ENCODE measurements around the gene LENG8.
"Not testable (repeated sequence)": the region's sequence is repeated elsewhere in the genome, so short reads cannot be mapped to it uniquely, and the experiment has no call there.

Gene LENG8

GRCh38 chr19:54459282-54460229, 10.6 kb downstream of the LENG8 start:
- DNase-seq (ENCODE audit: insufficient read length, low spot score) (no peak), FAIRE-seq (no peak)

GRCh38 chr19:54460230-54461005, 11.4 kb downstream of the LENG8 start:
- DNase-seq (ENCODE audit: insufficient read length, low spot score): no peak

GRCh38 chr19:54461210-54461609, 12.2 kb downstream of the LENG8 start:
- no peak for FAIRE-seq

More at GRCh38 chr19:54460230-54461005, 11.4 kb downstream of the LENG8 start:
- no peak for FAIRE-seq

GRCh38 chr19:54461613-54462012, 12.6 kb downstream of the LENG8 start:
- no peak for FAIRE-seq
- no peak for DNase-seq (ENCODE audit: insufficient read length, low spot score)

More at GRCh38 chr19:54461210-54461609, 12.2 kb downstream of the LENG8 start:
- DNase-seq (ENCODE audit: insufficient read length, low spot score): no peak

- FAIRE-seq: no peak
Measured at GRCh38 chr19:54462047-54462654, 13.2 kb downstream of the LENG8 start.

DNA sequence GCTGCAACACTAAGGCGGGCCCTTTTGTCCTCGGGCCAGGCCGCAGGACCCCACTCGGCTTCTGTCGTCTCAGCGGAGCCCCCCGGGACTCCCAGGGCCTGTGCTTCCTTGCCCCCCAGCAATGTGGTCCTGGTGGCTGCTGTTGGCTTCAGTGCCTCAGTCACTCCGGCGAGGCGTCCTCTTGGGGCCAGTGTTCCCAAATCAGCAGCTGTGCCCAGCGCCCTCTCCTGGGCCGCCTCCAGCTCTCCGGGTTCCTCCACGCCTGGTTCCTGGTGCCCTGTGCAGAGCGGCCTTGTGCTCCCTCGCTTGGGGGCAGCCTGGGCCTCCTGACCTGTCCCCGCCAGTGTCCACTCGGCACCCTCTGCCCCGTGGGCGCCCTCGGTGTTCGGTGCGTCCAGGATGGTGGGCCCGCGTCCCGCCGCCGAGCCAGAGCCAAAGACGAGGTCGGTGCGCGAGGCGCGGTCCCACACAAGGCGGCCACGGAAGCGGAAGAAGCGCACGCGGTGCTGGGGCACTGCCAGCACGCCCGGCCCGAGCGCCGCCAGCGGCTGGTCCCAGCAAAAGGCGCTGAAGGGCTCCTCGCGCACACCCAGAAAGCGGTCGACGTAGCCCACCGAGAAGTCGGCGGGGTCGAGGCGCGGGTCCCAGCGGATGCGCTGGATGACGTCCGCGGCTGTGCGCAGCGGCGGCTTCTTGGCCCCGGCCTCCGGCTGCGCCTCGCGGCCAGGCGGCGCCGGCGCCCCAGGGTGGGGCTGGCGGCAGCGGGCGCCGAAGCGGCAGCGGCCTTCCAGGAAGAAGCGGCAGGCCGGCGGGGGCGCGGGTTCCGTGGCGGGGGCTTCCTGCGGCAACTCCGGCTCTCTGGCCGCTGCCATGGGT, 13.9 kb downstream of the LENG8 start:
- DNase-seq (ENCODE audit: insufficient read length, low spot score): no peak
- FAIRE-seq: no peak

More at GRCh38 chr19:54462047-54462654, 13.2 kb downstream of the LENG8 start:
- DNase-seq (ENCODE audit: insufficient read length, low spot score): no peak

GRCh38 chr19:54463531-54464043, 14.6 kb downstream of the LENG8 start, which contains the start of gene LENG9:
Gene LENG9 (minus strand): TSS chr19:54463778. CDS start chr19:54463526, 252 bp downstream.
- FAIRE-seq (peak; percentile 86), DNase-seq (ENCODE audit: insufficient read length, low spot score) (peak; percentile 73)

DNA sequence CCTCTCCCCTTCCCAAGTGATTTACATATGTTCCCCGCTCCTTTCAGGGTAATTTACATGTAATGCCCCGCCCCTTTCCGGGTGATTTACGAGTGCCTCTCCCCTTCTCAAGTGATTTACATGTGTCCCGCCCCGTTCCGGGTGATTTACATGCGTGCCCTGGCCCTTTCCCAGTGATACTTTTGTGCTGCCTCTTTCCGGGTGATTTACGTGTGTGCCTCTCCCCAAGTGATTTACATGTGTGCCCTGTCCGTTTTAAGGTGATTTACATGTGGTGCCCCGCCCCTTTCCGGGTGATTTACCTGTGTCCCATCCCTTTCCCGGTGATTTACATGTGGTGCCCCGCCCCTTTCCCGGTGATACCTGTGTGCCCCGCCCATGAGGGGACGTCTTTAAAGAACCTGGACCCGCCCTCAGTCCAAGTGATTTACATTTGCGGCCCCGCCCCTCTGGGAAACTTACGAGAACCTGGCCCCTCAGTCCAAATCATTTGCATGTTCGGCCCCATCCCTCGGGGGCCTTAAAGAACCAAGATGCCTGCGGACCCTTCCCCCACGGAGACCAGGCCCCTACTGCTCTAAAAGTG, 15.1 kb downstream of the LENG8 start:
- FAIRE-seq (no peak), DNase-seq (ENCODE audit: insufficient read length, low spot score) (peak; percentile 69)

- peak; percentile 87 for DNase-seq (ENCODE audit: insufficient read length, low spot score)
- no peak for FAIRE-seq
Measured at GRCh38 chr19:54464630-54465425, 15.8 kb downstream of the LENG8 start.

GRCh38 chr19:54465426-54466109, 16.6 kb downstream of the LENG8 start:
- DNase-seq (ENCODE audit: insufficient read length, low spot score) (no peak), FAIRE-seq (no peak)

- not testable (repeated sequence) for DNase-seq (ENCODE audit: insufficient read length, low spot score); FAIRE-seq
Measured at GRCh38 chr19:54466110-54466480, 17.1 kb downstream of the LENG8 start.

- FAIRE-seq: no peak
- DNase-seq (ENCODE audit: insufficient read length, low spot score): no peak
Measured at GRCh38 chr19:54469496-54469934, 20.5 kb downstream of the LENG8 start.

DNA sequence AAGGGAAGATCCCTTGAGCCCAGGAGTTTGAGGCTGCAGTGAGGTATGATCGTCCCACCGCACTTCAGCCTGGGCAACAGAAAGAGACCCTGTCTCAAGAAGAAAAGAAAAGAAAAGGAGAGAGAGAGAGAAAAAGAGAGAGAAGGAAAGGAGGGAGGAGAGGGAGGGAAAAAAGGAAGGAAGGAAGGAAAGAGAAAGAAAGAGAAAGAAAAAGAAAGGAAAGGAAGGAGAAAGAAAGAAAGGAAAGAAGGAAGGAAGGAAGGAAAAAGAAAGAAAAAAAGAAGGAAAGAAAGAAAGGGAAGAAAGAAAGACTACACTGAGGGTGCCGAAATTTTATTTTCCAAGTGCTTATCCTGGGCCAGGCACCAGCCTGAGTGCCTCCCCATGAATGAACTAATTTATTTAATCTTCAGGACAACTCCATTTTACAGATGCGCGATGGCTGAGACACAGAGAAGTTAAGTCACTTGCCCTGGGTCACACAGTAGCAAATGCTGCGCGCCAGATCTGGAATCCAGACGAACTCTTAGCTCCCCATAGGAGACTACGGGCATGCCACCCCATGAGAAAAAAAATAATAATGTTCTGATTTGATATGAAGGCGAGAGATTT, 21.4 kb downstream of the LENG8 start:
- no peak for FAIRE-seq
- no peak for DNase-seq (ENCODE audit: insufficient read length, low spot score)

DNA sequence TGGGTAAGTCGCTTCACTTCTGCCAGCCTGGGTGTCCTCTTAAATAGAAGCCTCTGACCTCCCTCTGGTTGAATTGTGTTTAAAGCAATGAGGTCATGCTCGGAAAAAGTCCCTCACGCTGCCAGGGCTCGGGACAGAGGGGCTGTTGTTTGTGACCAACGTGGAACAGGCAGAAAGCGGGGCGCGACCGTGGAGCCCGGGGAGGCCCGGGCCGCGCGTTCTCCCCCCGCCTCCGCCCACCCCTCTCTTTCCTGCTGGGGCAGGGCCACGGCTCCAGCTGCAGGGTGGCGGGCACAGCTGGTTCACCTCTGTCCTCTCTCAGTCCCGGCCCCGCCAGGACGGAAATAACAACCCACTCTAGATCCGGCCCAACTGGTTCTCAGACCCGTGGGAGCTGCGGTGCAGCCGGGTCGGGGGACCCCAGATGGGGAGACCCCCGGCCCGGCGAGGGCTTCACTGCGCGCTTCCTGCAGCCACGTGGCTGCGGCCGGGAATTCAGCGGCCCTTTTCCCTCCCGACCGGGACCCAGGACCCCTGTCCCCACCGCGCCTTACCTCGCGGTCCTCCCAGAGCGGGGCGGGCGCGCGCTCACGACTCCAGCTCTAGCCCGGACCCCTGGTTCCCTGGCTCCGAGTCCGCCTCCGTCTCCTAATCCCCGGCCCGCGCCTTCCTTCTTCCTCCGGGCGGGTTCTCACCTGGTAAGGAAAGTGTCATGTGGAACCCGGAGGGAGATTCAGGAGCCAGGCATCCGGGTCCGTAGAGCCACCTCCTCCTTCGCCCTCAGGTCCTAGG, 22.2 kb downstream of the LENG8 start:
- FAIRE-seq (no peak), DNase-seq (ENCODE audit: insufficient read length, low spot score) (no peak)

DNA sequence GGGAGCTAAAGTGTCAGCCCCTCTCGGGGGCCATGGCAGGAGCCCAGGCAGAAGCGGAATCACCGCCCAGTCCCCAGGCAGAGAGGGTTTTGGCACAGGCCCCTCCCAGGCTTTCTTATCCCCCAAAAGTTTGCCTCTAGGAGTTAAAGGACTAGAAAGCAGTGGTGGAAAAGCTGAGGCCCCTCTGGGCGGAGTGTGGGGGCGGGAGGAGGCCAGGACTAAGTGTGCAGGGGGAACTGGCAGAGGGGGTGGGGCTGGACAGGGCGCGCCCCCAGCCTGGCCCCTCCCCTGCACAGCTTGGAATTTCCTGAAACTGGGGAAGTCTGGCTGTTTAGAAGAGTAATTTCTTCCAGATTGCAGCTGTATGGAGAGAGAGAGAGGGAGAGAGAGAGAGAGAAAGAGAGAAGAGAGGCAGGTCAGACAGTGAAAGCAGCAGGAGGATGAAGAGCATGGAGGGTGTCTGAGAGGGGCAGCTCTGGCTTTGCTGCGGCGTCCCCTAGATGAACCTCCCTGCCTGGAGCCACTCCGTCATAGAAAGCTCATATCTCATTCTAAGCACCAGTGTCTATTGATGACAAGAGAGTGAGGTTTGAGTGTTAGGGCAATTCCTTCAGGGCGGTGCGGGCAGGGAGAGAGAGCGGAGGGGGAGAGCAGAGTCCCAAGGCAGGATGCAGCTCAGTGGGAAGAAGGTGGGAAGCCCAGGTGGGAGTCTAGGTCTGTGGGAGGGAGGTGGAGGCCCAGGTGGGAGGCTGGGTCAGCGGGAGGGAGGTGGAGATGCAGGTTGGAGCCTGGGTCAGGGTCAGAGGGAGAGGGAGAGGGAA, 24.3 kb downstream of the LENG8 start, which contains the start of gene CDC42EP5:
Gene CDC42EP5, minus strand, starts transcription at position 226 of the 821 bp plus-strand sequence. CDS start 7,749 bp downstream, outside the sequence.
- FAIRE-seq (peak; percentile 51), DNase-seq (ENCODE audit: insufficient read length, low spot score) (peak; percentile 79)
